H1 (cell line): ENCODE data around the gene CTSS.

Experiments
- EGR1 ChIP-seq: IDR thresholded peaks from 2 replicates; pipeline ENCODE4 v1.6.1; 2011; ENCODE audit warnings: low read depth, low read length, borderline replicate concordance
- TF ChIP-seq, protein P1 (sequence below): fragments of 300-600 bp; sonication (generic); IDR thresholded peaks from 2 replicates; pipeline ENCODE4 v1.7.1; 2012; ENCODE audit warnings: low read length, moderate library complexity, mild to moderate bottlenecking, inconsistent platforms; ENCODE audit not compliant: insufficient replicate concordance
- TF ChIP-seq, protein P2 (sequence below), 3 experiments: IDR thresholded peaks; 1 replicate in 2 of 3; 2 replicates in 1 of 3; pipeline versions ENCODE4 v1.5.1 to v1.6.1; 2011; ENCODE audit warnings: low read length in 3 of 3, mild to moderate bottlenecking in 3 of 3, inconsistent platforms in 2 of 3, low read depth in 1 of 3, moderate library complexity in 1 of 3; ENCODE audit not compliant: insufficient read depth in 1 of 3; ENCODE audit errors: control extremely low read depth in 1 of 3

DNA sequence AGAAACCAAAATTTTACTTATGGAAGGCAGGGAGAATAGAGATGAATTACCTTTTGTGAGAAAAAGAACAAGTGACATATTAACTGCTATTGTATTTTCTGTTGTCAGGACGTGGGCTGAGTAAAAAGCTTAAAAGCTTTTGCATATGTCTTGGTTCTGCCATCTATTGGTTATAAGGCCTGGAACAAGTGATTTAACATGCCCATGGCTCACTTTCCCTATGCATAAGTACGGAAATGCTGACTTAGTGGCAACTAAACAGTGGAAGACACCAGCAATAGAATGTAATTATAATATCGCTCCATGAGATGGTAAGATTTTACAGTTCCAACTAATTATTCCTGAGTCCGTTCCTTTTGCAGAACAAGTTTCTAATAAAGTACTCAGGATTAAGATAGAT is 6.7 kb upstream of the CTSS start:
- TF ChIP-seq, protein P1, sequence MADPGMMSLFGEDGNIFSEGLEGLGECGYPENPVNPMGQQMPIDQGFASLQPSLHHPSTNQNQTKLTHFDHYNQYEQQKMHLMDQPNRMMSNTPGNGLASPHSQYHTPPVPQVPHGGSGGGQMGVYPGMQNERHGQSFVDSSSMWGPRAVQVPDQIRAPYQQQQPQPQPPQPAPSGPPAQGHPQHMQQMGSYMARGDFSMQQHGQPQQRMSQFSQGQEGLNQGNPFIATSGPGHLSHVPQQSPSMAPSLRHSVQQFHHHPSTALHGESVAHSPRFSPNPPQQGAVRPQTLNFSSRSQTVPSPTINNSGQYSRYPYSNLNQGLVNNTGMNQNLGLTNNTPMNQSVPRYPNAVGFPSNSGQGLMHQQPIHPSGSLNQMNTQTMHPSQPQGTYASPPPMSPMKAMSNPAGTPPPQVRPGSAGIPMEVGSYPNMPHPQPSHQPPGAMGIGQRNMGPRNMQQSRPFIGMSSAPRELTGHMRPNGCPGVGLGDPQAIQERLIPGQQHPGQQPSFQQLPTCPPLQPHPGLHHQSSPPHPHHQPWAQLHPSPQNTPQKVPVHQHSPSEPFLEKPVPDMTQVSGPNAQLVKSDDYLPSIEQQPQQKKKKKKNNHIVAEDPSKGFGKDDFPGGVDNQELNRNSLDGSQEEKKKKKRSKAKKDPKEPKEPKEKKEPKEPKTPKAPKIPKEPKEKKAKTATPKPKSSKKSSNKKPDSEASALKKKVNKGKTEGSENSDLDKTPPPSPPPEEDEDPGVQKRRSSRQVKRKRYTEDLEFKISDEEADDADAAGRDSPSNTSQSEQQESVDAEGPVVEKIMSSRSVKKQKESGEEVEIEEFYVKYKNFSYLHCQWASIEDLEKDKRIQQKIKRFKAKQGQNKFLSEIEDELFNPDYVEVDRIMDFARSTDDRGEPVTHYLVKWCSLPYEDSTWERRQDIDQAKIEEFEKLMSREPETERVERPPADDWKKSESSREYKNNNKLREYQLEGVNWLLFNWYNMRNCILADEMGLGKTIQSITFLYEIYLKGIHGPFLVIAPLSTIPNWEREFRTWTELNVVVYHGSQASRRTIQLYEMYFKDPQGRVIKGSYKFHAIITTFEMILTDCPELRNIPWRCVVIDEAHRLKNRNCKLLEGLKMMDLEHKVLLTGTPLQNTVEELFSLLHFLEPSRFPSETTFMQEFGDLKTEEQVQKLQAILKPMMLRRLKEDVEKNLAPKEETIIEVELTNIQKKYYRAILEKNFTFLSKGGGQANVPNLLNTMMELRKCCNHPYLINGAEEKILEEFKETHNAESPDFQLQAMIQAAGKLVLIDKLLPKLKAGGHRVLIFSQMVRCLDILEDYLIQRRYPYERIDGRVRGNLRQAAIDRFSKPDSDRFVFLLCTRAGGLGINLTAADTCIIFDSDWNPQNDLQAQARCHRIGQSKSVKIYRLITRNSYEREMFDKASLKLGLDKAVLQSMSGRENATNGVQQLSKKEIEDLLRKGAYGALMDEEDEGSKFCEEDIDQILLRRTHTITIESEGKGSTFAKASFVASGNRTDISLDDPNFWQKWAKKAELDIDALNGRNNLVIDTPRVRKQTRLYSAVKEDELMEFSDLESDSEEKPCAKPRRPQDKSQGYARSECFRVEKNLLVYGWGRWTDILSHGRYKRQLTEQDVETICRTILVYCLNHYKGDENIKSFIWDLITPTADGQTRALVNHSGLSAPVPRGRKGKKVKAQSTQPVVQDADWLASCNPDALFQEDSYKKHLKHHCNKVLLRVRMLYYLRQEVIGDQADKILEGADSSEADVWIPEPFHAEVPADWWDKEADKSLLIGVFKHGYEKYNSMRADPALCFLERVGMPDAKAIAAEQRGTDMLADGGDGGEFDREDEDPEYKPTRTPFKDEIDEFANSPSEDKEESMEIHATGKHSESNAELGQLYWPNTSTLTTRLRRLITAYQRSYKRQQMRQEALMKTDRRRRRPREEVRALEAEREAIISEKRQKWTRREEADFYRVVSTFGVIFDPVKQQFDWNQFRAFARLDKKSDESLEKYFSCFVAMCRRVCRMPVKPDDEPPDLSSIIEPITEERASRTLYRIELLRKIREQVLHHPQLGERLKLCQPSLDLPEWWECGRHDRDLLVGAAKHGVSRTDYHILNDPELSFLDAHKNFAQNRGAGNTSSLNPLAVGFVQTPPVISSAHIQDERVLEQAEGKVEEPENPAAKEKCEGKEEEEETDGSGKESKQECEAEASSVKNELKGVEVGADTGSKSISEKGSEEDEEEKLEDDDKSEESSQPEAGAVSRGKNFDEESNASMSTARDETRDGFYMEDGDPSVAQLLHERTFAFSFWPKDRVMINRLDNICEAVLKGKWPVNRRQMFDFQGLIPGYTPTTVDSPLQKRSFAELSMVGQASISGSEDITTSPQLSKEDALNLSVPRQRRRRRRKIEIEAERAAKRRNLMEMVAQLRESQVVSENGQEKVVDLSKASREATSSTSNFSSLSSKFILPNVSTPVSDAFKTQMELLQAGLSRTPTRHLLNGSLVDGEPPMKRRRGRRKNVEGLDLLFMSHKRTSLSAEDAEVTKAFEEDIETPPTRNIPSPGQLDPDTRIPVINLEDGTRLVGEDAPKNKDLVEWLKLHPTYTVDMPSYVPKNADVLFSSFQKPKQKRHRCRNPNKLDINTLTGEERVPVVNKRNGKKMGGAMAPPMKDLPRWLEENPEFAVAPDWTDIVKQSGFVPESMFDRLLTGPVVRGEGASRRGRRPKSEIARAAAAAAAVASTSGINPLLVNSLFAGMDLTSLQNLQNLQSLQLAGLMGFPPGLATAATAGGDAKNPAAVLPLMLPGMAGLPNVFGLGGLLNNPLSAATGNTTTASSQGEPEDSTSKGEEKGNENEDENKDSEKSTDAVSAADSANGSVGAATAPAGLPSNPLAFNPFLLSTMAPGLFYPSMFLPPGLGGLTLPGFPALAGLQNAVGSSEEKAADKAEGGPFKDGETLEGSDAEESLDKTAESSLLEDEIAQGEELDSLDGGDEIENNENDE, result no peak
- TF ChIP-seq, protein P2, sequence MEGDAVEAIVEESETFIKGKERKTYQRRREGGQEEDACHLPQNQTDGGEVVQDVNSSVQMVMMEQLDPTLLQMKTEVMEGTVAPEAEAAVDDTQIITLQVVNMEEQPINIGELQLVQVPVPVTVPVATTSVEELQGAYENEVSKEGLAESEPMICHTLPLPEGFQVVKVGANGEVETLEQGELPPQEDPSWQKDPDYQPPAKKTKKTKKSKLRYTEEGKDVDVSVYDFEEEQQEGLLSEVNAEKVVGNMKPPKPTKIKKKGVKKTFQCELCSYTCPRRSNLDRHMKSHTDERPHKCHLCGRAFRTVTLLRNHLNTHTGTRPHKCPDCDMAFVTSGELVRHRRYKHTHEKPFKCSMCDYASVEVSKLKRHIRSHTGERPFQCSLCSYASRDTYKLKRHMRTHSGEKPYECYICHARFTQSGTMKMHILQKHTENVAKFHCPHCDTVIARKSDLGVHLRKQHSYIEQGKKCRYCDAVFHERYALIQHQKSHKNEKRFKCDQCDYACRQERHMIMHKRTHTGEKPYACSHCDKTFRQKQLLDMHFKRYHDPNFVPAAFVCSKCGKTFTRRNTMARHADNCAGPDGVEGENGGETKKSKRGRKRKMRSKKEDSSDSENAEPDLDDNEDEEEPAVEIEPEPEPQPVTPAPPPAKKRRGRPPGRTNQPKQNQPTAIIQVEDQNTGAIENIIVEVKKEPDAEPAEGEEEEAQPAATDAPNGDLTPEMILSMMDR (IDR thresholded peaks at IDR 0.05; ENCODE audit: control extremely low read depth in 1 of 3, insufficient read depth in 1 of 3, low read depth in 1 of 3, low read length in 3 of 3), result no peak
- TF ChIP-seq EGR1, result no peak
